ENCODE results near the gene DNAJC16.
"Not testable (repeated sequence)": the region's sequence is repeated elsewhere in the genome, so short reads cannot be mapped to it uniquely, and the experiment has no call there.

Gene DNAJC16

DNA sequence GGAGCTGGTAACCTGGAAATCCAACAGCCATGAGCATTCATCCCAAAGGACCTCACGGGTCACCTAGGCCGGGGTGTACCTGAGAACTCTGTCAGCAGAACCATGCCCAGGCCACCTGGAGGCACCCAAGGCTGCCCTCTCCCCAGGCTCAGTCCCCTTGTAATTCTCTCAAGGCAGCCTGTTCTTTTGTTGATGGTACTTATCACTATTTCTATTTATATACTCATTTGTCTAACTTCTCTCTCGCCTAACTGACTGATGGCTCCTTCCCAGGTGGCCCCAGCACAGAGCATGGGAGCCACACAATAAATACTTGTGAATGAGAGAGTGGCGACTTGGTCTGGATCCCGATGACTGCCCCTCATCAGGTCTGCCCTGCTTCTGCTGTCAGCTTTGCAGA, 19.4 kb upstream of the DNAJC16 start:
- DNase-seq (ENCODE audit: low read depth), result no peak

GRCh38 chr1:15508700-15509487, 17.8 kb upstream of the DNAJC16 start:
- DNase-seq (ENCODE audit: low read depth), result no peak

DNA sequence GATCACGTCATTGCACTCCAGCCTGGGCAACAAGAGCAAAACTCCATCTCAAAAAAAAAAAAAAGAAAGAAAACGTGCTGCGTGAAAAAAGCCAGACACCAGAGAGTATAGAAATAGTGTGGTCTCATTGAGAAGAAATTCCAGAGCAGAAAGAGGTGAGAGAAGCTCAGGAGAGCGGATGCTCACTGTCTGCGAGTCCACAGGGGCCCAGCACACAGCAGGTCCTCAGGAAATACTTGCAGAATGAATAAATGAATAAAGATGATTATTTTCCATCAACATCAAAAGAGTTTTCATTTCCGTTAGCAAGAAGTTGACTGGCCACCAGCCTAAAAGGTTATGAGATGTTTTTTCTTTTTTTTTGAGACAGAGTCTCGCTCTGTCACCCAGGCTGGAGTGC, 17.1 kb upstream of the DNAJC16 start:
- no peak for DNase-seq (ENCODE audit: low read depth)

DNA sequence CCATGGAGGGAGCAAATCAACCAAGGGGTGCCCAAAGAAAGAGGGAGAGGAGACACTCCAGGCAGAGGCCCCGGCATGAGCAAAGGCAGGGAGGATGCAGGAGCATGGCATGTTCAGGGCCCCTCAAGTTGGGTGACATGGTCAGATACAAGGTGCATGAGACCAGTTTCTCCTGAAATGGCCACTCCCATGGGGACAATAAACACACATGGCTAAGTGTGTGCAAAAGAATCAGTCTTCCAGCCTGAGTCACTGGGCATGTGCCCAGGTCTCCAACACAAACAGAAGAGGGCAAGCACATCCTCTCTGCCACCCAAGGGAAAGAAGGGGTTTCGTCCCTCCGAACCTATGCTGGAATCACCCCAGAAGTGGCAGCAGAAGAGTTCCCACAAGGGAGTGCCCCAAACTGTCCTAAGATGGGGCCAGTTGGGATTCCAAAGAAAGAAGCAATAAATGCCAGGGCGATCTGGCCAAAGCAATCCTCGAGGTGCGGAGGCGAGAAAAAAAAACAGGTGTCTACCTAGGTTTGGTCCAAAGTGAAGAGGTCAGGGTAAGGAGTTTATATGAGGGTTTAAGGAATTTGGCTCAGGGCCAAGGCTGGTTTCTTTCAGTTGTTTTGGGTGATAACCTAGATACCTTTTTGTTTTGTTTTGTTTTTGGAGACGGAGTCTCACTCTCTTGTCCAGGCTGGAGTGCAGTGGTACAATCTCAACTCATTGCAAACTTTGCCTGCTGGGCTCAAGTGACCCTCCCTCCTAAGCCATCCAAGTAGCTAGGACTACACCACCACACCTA, 15.8 kb upstream of the DNAJC16 start:
- DNase-seq (ENCODE audit: low read depth), result no peak

DNA sequence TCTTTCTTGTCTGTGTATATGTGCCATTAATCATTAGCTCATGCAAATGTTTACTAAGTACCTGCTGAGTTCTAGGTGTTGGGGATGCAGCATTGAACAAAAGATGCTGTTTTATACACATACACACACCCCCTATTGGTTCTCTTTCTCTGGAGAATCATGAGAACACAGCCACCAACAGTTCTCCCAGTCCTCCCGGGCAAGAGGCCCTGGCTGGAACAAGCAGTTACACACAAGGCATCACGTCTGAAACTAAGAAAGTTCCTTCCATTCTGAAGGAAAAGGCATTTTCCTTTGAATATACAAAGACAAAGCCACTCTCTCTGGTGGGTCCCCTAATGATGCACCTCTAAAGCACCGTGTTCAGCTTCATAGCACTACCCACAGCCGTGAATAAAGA, 13.5 kb upstream of the DNAJC16 start:
- no peak for DNase-seq (ENCODE audit: low read depth)

DNA sequence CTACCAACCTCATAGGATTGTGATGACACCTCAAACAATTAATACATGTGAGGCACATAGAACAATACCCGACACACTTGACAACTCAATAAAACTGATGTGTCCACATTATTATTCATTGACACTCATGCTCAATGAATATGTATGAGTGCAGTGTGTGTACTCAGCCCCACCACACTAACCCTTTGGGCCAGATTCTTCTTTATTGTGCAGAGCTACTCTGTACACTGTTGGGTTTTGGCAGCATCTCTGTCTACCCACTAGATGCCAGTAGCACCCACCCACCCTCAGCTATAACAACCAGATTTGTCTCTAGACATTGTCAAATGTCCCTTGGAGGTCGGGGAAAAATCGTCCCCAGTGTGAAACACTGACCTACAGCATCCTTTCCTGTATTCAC, 12.7 kb upstream of the DNAJC16 start:
- DNase-seq (ENCODE audit: low read depth), result no peak

DNA sequence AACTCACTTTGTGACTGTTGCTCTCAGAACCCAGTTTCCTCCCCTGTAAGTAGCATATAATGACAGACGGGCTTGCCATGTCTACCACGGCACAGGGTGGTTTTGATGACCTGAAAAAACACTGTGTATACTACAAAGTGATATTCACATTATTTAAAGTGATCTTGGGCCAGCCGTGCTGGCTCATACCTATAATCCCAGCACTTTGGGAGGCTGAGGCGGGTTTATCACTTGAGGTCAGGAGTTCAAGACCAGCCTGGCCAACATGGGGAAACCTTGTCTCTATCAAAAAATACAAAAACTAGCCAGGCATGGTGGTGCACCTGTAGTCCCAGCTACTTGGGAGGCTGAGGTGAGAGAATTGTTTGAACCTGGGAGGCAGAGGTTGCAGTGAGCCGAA, 12.1 kb upstream of the DNAJC16 start:
- DNase-seq (ENCODE audit: low read depth), result not testable (repeated sequence)

DNA sequence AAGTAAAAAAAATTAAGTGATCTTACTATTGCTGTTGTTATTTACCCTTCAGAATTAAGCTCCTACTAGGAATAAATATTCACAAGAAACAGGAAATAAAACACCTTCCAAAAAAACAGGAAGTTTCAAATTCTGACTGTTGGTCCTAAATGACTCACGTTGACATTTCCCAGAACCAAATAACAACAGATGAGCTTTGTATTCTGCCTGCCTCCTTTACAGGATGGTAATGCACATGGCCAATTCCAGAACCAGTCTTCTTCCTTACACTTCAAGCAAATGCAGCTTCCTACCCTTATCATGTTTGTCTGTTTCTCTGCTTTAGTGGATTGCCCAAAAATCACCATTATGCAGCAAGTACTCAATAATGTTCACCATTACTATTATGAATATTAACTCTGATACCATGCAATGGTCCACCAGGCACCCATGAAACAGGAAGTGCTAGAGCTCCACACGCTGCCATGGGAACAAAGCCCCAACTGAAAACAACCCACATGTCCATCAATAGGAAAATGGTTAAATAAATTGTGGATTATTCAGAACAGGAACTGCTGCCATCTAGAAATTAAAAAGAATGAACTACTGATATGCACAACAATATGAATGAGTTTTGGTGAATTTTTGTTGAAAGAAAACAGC, 11.5 kb upstream of the DNAJC16 start:
- peak; percentile 63 for DNase-seq (ENCODE audit: low read depth)

- no peak for DNase-seq (ENCODE audit: low read depth)
These were observed 7.0 kb upstream of the DNAJC16 start for GRCh38 chr1:15519625-15520024.

DNA sequence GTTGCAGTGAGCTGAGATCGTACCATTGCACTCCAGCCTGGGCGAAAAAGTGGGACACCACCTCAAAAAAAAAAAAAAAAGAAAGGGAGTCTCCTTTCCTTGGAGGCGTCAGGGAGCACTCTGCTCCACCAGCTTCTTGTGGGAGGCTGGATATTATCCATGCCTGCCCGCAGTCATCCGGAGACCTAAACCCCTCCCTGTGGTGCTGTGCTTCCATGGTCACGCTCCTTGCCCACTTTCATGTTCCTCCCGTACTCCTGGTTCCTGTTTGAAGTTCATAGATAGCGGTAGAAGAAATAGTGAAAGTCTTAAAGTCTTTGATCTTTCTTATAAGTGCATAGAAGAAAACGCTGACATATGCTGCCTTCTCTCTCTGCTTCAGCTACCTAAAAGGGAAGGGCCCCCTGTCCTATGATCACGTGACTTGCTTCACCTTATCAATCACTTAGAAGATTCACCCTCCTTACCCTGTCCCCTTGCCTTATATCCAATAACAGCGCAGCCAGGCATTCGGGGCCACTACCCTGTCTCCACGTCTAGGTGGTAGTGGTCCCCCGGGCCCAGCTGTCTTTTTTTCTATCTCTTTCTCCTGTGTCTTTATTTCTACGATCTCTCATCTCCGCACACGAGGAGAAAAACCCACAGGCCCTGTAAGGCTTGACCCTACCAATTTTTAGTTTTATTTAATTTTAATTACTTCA, 5.3 kb upstream of the DNAJC16 start:
- DNase-seq (ENCODE audit: low read depth), result not testable (repeated sequence)

- DNase-seq (ENCODE audit: low read depth), result no peak
These were observed 4.1 kb upstream of the DNAJC16 start for GRCh38 chr1:15522551-15522950.

- DNase-seq (ENCODE audit: low read depth), result no peak
These were observed 3.3 kb upstream of the DNAJC16 start for GRCh38 chr1:15523104-15524020.

DNA sequence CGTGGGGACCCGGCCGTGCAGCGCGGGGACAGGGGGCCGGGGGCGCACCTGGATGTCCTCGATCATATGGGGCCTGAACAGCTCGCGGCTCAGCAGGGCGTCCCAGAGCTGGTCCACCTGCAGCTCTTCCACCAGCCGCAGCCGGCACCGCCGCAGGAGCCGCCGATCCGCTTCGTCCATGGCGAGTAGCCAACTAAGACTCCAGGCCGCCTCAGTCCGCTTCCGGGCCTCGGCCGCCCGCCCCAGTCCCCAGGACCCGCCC, 2.7 kb upstream of the DNAJC16 start, which contains the start of gene CASP9:
TSS of gene CASP9 (minus strand) at position 195 of the 262 bp plus-strand sequence. CDS start at position 180, 15 bp downstream.
- DNase-seq (ENCODE audit: low read depth), result no peak

- peak; percentile 98 for DNase-seq (ENCODE audit: low read depth)
These were observed 2.2 kb upstream of the DNAJC16 start for GRCh38 chr1:15524283-15525049.

- peak; percentile 6 for DNase-seq (ENCODE audit: low read depth)
These were observed 1.3 kb upstream of the DNAJC16 start for GRCh38 chr1:15525050-15526020.

DNA sequence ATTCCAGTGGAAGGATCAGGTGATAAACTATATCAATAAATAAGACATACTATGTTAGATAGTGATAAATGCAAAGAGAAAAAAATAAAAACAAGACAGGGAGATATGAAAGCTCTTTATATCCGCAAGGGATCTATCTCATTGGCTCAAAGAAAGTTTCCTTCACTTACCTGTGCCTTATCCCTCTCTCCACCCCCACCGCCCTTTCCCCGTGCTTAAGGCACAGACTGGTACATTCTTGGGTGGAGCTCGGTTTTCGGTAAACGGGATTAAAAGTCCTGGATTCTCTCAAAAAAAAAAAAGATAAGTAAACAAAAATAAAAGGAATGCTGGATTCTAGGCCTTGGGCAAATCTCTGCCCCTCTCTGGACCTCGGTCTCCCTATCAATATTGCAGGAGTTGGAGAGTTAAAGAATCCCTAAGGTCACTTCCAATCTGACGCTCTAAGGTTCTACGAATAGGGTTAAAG, 593 bp upstream of the DNAJC16 start:
- DNase-seq (ENCODE audit: low read depth), result no peak

- DNase-seq (ENCODE audit: low read depth), result no peak
These were observed 4.4 kb downstream of the DNAJC16 start for GRCh38 chr1:15531003-15531402.

- DNase-seq (ENCODE audit: low read depth), result no peak
These were observed 5.0 kb downstream of the DNAJC16 start for GRCh38 chr1:15531682-15532081.

- no peak for DNase-seq (ENCODE audit: low read depth)
These were observed 12.1 kb downstream of the DNAJC16 start for GRCh38 chr1:15538771-15539170.
